ENCODE results near the gene TRAF3IP1.
"Not testable (repeated sequence)": the region's sequence is repeated elsewhere in the genome, so short reads cannot be mapped to it uniquely, and the experiment has no call there.

TRAF3IP1 gene

DNA sequence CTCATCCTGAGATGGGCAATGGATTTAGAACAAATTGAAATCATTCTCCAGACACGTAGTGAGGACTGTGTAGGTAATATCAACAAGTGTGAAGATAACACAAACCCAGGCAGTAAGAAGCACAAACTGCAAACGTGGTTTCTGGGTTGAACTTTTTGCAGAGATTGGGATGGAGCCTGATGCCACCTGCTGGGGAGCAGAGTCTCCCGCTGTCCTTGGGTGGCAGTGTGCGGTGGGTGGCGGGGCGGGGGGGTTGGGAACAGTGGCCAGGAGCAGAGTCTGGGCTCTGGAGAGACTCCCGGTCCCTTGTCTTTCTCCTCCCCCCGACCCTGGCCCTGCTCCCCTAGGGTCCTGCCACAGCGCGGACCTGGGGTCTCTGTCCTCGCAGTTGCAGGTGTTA, 19.5 kb downstream of the TRAF3IP1 start:
- no peak for DNase-seq (ENCODE audit: low spot score)

DNA sequence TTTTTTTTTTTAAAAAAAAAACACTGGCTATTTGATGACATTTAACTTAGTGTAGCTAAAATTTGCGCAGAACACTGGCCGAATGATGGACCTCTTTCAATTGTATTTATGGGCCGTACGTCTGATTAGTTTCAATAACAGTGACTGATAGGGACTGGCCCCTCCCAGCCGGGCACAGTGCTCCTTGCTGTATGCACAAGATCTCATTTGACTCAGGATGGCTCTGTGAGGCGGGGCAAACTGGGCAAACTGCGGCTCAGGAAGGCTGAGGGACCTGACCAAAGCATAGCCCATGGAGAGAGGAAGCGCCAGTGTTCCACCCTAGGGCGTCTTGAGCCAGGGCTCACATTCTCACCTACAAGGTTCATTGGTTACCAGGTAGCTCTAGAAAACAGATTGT, 21.2 kb downstream of the TRAF3IP1 start:
- no peak for DNase-seq (ENCODE audit: low spot score)

GRCh38 chr2:238344035-238344434, 23.7 kb downstream of the TRAF3IP1 start:
- no peak for DNase-seq (ENCODE audit: low spot score)

- DNase-seq (ENCODE audit: low spot score), result no peak
Observed at GRCh38 chr2:238344517-238344916, 24.2 kb downstream of the TRAF3IP1 start.

- DNase-seq (ENCODE audit: low spot score), result no peak
Observed at GRCh38 chr2:238345297-238345968, 25.1 kb downstream of the TRAF3IP1 start.

DNA sequence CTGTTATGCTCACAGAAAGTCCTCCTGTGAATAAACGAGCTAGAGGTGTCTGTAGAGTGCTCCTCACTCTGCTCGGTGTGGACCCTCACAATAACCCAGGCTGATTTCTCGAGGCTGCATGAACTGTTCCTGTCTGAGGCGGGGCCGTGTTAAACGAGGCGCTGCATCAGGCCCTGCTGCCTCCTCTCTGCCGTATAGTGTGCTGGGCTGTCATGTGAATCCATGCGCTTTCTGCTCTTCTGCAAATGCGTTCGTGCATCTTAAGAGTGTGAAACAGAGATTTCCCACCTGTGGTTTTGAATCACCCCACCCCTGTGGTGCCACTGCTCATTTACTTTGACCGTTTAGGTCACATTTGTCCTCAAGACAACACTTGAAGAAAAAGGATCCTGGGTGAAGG, 26.2 kb downstream of the TRAF3IP1 start:
- no peak for DNase-seq (ENCODE audit: low spot score)

DNA sequence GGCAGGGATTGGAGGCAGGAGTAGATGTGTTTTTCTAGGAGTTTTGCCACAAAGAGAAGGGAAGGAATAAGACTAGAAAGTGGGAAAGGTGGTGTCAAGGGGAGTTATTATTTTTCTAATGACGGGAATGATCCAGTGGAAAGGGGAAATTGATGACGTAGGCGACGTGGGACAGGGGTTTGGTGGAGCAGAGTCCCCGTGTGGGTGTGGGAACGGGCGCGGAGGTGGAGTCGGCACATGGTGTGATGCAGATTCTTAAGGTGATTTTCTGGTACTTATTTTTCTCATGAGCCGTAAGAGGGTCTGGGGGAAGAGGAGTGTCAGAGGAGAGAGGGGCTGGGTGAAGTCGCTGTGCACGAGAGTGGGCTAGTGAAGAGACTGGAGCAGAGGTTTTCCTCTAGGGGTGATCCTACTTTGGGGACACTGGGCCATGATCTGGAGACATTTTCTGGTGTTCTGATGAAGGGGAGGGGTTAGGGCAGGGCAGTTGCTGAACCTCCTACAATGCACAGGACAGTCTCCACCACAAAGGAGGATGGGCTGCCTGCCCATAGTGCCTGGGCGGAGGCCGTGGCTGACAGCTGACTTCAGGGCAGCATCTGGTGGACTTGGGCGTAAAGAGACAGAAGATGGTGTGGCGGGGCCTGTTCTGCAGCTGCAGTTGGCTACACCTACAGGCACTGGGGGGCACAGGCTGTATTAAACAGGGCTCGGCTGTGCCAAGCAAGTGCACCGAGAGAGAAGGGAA, 30.0 kb downstream of the TRAF3IP1 start:
- no peak for DNase-seq (ENCODE audit: low spot score)

- no peak for DNase-seq (ENCODE audit: low spot score)
Observed at GRCh38 chr2:238351315-238351714, 31.0 kb downstream of the TRAF3IP1 start.

DNA sequence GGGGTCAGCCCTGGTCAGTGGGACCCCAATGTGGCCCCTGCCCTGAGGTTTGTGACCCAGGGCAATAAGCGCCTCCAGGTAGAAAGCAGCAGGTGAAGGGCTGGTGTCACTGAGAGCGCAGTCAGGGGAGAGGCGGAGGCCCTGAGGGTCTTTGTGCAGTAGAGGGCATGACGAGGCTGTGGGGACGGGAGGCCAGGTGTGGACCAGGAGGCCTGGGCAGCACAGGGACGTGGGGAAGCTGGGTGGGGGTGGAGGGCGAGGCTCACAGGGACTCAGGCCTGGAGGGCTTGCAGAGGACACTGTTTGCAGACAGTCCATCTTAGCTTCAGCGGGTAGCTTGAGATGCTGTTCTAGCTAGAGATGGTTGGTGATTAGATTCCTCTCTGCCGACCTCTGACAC, 32.0 kb downstream of the TRAF3IP1 start:
- DNase-seq (ENCODE audit: low spot score), result peak; percentile 68

DNA sequence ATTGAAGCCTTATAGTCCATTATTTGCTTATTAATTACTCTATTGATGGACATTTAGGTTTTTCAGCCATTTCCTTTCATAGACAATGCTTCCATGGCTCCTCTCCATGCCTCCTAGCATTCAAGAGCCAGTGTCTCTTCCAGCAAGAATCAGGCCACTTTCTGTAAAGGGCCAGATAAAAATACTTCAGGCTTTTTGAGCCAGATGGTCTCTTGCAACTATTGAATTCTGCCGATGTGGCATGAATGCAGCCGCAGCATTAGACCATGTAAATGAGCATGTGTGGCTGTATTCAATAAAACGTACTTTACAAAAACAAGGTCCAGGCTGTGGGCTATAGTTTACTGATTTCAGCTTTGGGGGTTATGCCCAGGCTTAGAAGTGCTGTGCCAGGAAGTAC, 38.5 kb downstream of the TRAF3IP1 start:
- no peak for DNase-seq (ENCODE audit: low spot score)

DNA sequence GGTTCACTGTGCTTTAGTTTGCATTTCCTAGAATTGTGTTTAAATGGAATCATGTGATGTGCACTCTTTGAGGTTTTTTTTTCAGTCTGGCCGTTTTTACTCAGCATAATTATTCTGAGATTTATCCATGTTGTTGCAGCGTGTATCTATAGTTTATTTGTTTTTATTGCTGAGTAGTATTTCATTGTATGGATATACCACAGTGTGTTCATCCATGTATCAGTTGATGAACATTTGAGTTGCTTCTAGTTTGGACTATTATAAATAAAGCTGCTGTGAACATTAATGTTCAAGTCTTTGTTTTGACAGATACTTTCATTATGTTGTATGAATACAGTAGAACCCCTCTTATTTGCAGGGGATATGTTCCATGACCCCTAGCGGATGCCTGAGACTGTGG, 39.1 kb downstream of the TRAF3IP1 start:
- DNase-seq (ENCODE audit: low spot score), result no peak

GRCh38 chr2:238361877-238362276, 41.6 kb downstream of the TRAF3IP1 start:
- no peak for DNase-seq (ENCODE audit: low spot score)

GRCh38 chr2:238362626-238363025, 42.3 kb downstream of the TRAF3IP1 start:
- no peak for DNase-seq (ENCODE audit: low spot score)

DNA sequence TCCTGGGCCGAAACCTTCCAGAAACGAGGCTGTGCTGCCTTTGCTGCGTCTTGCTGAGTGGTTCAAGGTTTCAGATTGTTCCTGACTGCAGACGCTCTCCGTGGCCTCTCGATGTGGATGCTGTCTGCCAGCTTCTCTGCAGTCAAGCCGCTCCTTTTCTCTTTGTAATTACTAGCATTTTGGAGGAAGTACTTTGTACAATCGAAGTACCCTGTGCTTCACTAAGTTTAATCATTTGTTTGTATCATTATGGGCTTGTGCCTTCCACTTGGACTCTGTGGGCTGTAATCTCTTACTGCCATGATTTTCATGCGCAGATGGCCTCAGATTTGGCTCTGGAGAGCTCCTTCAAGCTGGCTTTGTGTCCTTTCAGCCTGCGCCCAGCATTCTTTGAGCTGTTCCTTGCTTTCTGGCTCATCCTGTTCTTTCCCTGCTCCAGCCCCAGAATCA, 49.3 kb downstream of the TRAF3IP1 start:
- DNase-seq (ENCODE audit: low spot score), result no peak

DNA sequence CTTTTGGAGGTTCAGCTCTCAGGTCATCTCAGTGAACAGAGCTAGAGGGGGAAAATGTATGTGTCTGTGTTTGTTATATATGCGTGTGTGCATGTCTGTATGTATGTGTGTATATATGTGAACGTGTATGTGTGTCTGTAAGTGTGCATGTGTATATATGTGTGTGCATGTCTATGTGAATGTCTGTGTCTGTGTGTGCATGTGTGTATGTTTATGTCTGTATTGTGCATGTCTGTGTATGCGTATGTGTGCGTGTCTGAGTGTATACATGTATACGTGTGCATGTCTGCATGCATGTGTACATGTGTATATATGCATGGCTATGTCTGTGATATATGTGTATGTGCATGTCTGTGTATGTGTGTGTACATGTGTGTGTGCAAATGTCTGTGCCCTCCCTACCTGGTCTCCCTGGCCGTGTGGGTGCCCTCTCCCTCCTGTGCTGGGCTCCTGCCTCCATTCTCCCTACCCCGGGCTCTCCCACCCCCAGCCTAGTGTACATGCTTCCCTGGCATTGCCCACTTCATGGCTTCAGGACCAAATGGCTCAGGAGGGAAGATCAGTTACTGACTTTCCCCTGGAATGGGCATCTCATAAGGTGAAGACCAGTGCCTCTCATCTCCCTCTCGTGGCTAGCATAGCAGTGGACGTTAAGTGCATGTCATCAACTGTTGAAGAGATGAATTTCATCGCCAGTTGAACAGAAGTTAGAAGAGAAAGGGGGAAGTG, 49.9 kb downstream of the TRAF3IP1 start:
- no peak for DNase-seq (ENCODE audit: low spot score)

- DNase-seq (ENCODE audit: low spot score), result peak; percentile 35
Observed at GRCh38 chr2:238370823-238371372, 50.6 kb downstream of the TRAF3IP1 start.

GRCh38 chr2:238372277-238372676, 52.0 kb downstream of the TRAF3IP1 start:
- not testable (repeated sequence) for DNase-seq (ENCODE audit: low spot score)

DNA sequence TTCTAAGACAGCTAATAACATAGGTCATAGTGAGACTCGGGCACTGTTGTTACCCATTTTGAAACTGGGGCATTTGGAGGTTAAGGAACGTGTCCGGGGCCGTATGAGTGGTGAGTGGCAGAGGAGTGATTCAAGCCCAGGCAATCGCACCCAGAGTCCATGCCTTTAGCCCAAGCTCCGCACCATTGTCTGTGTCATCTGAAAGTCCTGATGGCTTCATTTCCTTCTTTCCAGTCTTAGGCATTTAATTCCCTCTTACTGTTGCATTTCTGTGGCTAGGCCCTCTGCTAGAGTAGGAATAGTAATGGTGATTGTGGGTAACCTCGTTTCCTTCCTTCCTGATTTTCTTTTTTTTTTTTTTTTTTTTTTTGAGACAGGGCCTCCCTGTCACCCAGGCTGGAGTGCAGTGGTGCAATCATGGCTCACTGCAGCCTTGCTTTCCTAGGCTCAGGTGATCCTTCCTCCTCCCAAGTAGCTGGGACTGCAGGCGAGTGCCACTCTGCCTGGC, 56.6 kb downstream of the TRAF3IP1 start:
- DNase-seq (ENCODE audit: low spot score), result no peak

- no peak for DNase-seq (ENCODE audit: low spot score)
Observed at GRCh38 chr2:238378230-238379095, 58.1 kb downstream of the TRAF3IP1 start.

DNA sequence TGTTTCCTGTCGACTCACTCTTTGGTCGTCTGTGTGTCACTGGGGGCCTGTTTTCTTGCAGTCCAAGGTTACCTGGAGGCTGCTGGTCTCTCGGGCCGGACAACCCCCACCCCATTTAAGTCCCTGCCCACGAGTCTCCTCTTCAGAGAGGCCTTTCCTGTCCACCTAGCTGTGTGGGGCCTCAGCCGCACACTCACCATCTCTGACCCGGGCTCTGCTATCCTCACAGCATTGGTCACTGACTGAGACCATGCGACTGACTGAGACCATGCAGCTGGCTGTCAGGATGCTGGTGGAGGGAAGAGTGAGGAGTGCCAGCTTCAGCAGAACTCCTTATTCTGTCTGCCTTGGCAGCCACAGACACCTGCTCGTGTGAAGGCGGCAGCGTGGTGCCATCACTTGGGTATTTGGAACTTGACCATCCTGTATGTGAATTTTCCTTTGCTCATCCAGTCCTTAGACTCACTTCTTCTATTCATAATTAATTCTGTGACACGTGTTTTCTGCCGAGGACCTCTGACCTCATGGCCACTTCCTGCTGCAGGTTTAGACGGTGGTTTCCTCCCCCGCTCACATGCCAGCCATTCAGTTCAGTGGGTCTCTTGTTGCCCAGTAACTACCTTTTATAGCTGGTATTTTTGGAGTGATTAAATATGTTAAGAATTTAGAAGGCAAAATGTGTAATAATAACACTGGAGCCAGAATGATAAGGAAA, 58.9 kb downstream of the TRAF3IP1 start:
- DNase-seq (ENCODE audit: low spot score), result no peak

All from SK-N-DZ (cell line).